GM08714 (cell line): ENCODE results near the gene FLVCR2.

Experiments
- H3K4me3 ChIP-seq: fragments of 200-500 bp; sonication (Bioruptor generic); 2 replicates; pipeline ENCODE4 v1.5.1; 2014; ENCODE audit warnings: mild to moderate bottlenecking, low read length, inconsistent platforms
- ZNF274 ChIP-seq: IDR thresholded peaks from 2 replicates; pipeline ENCODE4 v1.6.1; 2012; ENCODE audit warnings: mild to moderate bottlenecking, low read depth, low read length

Gene FLVCR2

DNA sequence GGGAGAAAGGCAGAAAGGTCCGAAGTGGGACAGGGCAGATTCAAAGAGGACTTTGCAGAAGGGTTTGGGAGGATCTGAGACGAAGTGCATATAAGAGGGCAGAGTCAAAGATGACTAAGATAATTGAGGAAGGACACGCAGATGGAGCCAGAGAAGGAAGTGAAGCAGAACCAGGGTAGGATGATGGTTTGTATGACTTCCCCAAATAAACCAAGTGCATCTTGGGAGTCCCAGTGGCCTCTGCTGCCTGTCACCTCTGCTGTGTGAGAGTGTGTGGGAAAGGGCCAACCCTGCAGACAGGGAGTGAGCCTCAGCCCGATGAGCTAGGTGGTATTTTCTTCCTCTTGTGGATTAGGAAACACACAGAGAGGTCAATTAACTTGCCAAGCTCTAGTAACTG lies 36.8 kb downstream of the FLVCR2 start:
- TF ChIP-seq ZNF274: no peak
- H3K4me3 ChIP-seq: no peak overlapping the region

DNA sequence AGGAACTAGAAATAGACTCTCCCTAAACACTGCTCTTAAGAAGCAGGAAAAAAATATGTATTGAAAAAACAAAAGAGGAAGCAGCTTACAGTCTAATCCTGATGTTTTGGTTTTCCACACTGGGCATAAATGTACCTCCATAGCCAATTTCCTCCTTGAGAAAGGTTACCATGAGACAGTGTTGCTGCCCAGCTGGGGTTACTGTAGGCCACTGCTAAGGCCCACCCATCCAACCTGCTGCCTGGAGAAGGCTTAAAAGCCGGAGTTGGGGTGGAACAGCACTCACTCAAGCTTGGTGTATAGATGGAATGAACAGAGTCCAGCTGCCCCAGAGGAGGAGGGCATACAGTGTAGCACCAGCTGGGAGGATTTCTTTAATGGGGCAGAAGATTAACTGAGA lies 41.1 kb downstream of the FLVCR2 start:
- H3K4me3 ChIP-seq: no peak overlapping the region
- TF ChIP-seq ZNF274: no peak

DNA sequence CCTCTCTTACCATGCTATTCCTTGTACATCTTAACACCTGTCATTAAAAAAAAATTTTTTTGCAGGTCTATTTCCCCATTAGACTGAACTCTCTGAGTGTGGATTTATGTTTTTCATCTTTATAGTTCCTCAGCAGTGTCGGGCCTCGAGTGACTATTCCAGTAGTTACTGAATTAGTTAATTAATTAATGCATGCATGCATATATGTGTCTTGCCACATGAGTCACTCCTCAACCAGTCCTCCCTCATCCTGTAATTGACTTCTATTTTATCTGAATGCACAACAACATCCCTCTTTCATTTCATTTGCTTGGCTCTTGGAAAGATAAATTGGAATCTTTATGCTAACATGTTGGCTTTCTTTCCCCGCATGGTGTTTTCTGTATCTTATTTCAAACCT lies 46.6 kb downstream of the FLVCR2 start:
- H3K4me3 ChIP-seq: no peak overlapping the region
- no peak for TF ChIP-seq ZNF274

DNA sequence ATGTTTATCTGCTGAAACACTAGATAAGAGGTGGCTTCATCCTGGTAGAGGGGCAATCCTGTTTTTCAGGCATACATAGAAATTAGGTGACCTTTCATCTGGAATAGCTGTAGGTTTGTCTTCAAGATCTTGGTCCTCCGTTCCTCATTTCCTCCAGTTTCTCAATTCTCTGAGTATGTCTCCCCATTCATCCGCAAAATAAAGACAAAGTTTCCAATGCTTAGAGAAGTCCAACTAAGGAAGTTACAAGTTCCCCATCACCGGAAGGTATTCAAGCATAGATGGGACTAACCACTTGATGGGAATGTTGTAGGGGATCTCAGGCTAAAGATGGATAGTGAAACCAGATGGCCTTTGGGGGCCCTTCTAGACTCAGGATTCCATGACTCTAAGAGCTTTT lies 48.0 kb downstream of the FLVCR2 start:
- TF ChIP-seq ZNF274: no peak
- H3K4me3 ChIP-seq: no peak overlapping the region

DNA sequence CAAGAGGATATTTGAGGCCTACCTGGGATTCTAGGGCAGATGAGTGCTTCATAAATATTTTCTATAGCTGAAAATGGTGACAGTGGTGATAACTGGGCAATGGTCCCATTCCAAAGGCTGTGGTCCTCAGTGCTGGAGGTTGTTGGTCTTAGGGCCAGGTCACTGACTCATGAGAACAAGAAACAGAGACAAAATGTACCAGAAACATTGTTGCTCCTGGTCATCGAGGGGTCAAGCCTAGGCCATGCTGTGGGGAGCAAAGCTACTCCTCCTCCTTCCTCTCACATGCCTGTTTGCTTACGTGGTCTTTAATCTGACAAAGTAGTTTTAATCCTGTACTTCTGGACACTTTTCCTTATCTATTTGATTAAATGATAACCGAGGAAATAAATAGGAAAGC lies 48.4 kb downstream of the FLVCR2 start:
- TF ChIP-seq ZNF274: no peak
- no peak overlapping the region for H3K4me3 ChIP-seq

DNA sequence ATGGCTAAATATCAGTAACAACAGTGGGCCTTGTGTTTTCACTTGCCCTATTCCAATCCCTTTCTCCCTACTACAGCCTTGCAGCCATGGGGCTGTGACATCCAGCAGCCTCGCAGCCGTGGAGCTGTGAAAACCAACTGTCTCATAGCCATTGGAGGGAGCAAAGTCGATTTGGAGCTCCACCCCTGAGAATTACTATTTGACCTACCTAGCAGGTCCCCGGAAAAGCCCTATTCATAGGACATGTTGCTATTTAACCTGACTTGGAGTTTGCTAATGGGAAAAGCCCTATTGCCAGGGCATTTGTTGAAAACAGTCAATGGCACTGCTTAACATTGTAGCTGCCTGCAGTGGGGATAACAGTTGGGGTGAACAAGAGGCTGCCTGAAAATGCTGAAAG lies 49.0 kb downstream of the FLVCR2 start:
- TF ChIP-seq ZNF274: no peak
- H3K4me3 ChIP-seq: no peak overlapping the region

DNA sequence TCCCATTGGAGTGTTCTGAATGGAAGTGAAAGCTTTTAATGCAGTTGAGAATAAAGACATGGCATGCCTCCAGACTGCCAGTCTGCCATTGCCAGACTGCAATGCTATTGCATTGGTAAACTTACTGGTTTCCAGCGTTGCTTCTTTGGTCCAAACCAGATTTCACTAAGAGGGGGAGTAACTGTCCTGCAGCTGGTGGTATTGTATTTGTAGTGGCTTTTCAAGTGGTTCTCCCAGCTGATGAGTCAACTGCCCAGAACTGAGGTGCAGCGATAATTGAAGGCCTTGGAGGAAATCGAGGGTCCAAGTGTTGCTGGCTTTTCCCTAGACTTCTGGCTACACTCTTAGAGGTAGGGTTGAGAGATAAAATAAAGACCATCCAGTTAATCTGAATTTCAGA lies 50.4 kb downstream of the FLVCR2 start:
- H3K4me3 ChIP-seq: no peak overlapping the region
- TF ChIP-seq ZNF274: no peak

DNA sequence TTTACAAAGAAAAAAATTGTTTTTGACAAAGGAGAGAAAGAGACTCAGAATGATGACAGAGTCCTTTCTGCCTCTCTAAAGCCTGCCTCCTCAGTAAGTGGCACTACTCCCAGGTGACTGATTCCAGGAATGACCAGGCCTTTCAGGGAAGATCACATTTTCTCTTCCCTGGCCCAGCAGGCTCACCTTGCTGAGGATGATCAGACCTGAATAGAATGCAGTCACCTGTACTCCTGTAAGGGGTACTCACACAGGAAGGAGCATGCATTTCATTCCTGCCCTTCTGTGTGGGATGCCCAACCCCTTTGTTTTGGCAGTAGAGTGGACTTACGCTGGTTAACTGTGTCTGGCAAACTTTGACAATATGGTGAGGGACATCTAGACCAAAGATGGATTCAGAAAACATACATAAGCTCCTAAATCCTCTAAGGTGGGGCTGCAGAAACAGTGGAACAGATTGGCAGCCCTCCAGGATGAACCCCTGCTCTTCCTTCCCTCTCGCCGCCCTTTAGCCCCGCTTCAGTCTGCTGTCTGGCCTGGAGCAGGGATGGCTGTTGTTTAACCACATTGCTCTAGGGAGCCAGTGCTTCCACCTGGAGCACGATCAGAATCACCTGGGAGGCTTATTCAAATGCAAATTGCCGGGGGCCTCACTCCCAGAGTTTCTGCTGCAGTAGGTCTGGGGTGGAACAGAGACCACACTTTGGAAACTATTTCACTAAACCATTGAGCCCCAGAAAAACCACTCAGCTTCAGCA lies 52.5 kb downstream of the FLVCR2 start:
- no peak for TF ChIP-seq ZNF274
- H3K4me3 ChIP-seq: no peak overlapping the region

DNA sequence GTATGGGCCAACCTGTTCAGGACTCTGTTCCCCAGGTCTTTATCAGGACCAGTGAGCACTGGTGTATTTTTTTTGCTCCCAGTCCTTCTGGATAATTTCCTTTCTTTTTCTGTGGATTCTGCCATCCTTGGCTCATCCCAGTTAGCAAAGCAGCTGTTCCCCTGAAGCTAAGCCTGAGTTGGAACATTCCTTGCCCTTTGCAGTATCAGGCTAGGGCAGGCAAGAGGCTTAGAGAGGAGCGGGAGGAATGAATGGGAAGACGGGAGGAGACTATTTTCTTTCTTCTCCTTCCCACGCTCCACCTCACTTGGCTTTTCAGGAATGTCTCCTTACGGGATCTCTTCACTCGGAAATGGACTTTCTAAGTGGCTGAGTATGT lies 53.0 kb downstream of the FLVCR2 start:
- H3K4me3 ChIP-seq: no peak overlapping the region
- no peak for TF ChIP-seq ZNF274

DNA sequence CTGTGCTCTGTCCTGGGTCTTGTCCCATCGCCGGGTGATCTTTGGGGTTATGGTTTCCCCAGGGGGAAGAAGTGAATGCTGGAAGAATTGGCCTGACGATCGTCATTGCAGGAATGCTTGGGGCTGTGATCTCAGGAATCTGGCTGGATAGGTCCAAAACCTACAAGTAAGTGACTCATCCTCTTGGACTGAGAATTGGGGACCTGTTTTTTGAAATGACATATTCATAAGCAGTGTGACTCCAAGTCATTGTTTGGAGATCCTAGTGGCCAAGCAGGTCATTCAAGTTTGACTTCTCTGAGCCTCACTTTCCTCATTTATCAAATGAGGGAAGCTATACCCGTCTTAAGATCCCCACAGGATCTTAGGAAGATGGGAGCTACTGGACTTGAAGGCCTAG lies 56.4 kb downstream of the FLVCR2 start:
- no peak for TF ChIP-seq ZNF274
- no peak overlapping the region for H3K4me3 ChIP-seq

DNA sequence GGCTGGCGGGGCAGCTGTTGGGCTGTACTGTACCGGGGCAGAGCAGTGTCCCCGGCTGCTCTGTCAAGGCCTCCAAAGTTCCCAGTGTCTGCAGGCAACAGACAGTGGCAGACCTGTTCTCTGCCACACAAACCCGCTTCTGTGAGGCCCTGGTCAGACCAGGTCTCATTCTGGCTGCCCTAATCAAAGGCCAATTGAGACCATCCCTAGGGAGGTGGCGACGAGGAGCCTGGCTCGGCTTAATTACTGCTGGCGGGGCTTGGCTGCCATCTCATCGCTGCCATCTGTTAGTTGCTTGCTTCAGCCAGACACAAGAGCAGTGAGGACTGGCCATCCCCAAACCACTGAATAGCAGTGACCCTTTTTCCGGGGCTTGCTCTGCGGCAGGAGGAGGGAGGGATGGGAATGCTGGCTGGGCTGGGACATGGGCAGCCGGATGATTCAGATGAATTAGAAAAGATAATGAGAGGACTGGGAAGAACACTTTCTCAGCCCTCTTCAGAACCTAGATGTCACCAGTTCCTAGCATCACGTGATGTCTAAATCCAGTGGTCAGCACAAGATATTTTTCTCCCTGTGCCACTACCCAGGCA lies 57.8 kb downstream of the FLVCR2 start:
- TF ChIP-seq ZNF274: no peak
- no peak overlapping the region for H3K4me3 ChIP-seq

DNA sequence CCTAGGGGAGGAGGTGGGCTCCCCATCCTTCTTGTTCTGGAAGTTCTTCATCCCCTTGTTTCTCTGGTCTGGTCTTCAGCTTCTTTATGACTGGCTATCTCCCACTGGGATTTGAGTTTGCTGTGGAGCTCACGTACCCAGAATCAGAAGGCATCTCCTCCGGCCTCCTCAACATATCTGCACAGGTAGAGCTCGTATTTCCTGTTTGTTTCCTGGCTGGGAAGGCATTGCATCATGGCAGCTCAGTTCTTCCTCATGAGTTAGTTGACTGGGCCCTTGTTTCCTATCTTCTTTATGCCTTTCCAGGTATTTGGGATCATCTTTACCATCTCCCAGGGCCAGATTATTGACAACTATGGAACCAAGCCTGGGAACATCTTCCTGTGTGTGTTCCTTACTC lies 62.5 kb downstream of the FLVCR2 start:
- H3K4me3 ChIP-seq: no peak overlapping the region
- no peak for TF ChIP-seq ZNF274

DNA sequence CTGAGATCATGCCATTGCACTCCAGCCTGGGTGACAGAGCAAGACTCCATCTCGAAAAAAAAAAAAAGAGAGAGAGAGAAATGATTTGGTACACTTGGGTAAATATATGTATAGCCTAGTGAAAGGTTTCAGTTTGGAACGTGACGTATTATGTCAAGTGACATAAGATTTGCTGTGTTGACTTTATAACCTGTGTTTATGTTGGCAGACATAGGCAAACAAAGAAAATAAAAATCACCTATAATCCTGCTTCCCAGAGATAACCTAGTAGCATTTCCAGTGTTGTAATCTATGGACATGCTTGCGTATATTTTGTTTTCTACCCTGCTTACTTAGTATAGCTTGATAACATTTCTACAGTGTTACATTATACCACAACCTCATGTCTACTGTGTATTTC lies 65.6 kb downstream of the FLVCR2 start:
- TF ChIP-seq ZNF274: no peak

DNA sequence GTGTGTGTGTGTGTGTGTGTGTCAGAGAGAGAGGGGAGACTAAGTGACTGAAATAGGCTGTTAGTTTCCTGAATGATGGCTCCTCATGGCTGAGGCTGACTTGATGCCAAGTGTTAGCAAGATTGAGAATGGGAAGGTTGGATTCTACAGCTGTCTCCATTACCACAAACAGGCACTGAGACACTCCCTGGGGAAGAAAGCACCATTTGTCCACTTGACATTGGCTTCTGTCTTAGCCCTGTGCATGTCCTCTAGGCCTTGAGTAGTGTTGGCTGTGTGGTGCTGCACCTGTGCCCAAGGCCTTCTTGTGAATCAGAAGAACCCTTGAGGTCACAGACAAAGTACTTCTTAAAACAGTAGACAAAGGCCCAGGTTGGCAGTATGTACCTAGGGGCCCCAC lies 66.6 kb downstream of the FLVCR2 start:
- H3K4me3 ChIP-seq: no peak overlapping the region
- no peak for TF ChIP-seq ZNF274

More for the DNA sequence above, 65.6 kb downstream of the FLVCR2 start:
- H3K4me3 ChIP-seq: no peak overlapping the region

DNA sequence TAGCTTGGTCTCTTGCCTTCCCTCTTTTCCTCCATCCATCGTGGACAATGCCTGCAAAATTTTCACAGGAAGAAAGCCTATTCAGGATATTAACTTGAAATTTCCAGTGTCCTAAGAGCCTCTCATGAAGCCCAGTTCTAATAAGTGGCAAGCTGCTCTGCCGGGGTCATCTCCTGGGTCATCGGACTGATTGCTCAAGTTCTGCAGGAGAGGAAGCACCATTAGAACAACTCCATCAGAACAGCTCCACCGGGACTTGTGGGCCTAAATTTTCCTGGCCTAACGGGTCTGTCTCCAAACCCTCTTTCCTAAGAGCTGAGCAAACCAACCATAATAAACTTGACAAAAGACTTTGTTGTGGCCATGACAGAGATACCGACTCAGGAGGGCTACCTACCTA lies 68.3 kb downstream of the FLVCR2 start:
- no peak overlapping the region for H3K4me3 ChIP-seq
- no peak for TF ChIP-seq ZNF274

DNA sequence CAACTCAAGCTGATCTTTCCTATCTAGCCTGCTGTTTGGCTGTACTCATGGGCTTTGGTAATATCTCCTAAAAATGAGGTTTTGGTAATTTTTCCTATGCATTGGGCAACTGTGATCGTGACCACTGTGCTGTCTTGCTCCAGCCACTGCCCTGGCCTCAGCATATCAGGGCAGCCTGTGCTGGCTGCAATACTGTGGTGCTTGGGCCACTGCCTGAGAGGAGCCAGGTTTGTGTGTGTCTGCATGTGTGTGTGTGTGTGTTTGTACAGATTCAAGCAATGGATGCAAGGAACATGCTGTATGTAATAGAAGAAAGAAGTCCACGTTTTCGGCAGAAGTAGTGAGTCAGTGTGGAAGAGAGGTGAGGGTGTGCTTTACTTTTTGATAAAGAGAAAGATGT lies 69.2 kb downstream of the FLVCR2 start:
- no peak overlapping the region for H3K4me3 ChIP-seq
- TF ChIP-seq ZNF274: no peak
